LNCAP (cell line): ENCODE data around the gene CHMP3.

Source experiments
- CTCF ChIP-seq: fragments of 450-650 bp; IDR thresholded peaks from 2 replicates; pipeline ENCODE4 v1.5.1; 2017; ENCODE audit warnings: mild to moderate bottlenecking

Gene CHMP3

GRCh38 chr2:86455181-86455580 lies 108.1 kb downstream of the CHMP3 start:
- TF ChIP-seq CTCF: no peak

GRCh38 chr2:86454238-86454637 lies 109.0 kb downstream of the CHMP3 start:
- no peak for TF ChIP-seq CTCF

- no peak for TF ChIP-seq CTCF
Measured at GRCh38 chr2:86453836-86454235, 109.4 kb downstream of the CHMP3 start.
